SK-N-SH (cell line): ENCODE data around the gene UMODL1. TPM values are rescaled to one million over a fixed set of nuclear protein-coding genes. Genes with fewer than 3 reads are reported as not detected.

Experiments used
- CTCF ChIA-PET: fragments of 300-600, 350-600 bp; formaldehyde crosslinking; extraction: SDS; loops from one replicate; lab custom pipeline; 2021; lab: Yijun Ruan, JAX
- POLR2A ChIA-PET: fragments of 350-600 bp; sonication (Branson Sonifier 250); formaldehyde crosslinking; extraction: SDS; loops from one replicate; lab custom pipeline; 2020; ENCODE audit warnings: antibody characterized with exemption, inconsistent platforms; lab: Yijun Ruan, JAX
- DNase-seq: peaks from one replicate; pipeline ENCODE4 v3.0.0; 2012
- H2AFZ ChIP-seq: fragments of 200-600 bp; sonication (generic); 2 replicates; pipeline ENCODE4 v1.8.1; 2016; ENCODE audit warnings: antibody characterized with exemption, mild to moderate bottlenecking, low read depth
- H3F3A ChIP-seq: fragments of 200-600 bp; sonication (generic); replicated peaks from 2 replicates; pipeline ENCODE3; 2016; ENCODE audit warnings: antibody characterized with exemption, mild to moderate bottlenecking; ENCODE audit not compliant: insufficient read depth
- H3K27ac ChIP-seq, 2 experiments: fragments of 200-500 bp in 1 of 2; fragments of 200-600 bp in 1 of 2; sonication (Bioruptor generic) in 1 of 2; sonication (generic), shearing (Covaris generic) in 1 of 2; 2 replicates each; pipeline versions ENCODE4 v1.5.1 to v1.6.1; 2014 to 2016; ENCODE audit warnings: low read depth in 2 of 2, inconsistent platforms in 1 of 2, low read length in 1 of 2, mild to moderate bottlenecking in 1 of 2, mixed read lengths in 1 of 2
- H3K27me3 ChIP-seq: fragments of 200-600 bp; sonication (generic), shearing (Covaris generic); 2 replicates; pipeline ENCODE4 v1.6.1; 2016; ENCODE audit warnings: mixed run types; ENCODE audit not compliant: insufficient read depth
- H3K36me3 ChIP-seq, 2 experiments: fragments of 200-500 bp in 1 of 2; fragments of 200-600 bp in 1 of 2; sonication (Bioruptor generic) in 1 of 2; sonication (generic) in 1 of 2; replicated peaks in 1 of 2; 2 replicates each; pipeline versions ENCODE3 to v1.5.1; 2014 to 2016; ENCODE audit warnings: low read length in 1 of 2, mild to moderate bottlenecking in 1 of 2; ENCODE audit not compliant: insufficient read depth in 2 of 2, control insufficient read depth in 1 of 2
- H3K4me1 ChIP-seq, 2 experiments: fragments of 200-500 bp in 1 of 2; fragments of 200-600 bp in 1 of 2; sonication (Bioruptor generic) in 1 of 2; sonication (generic), shearing (Covaris generic) in 1 of 2; 2 replicates each; pipeline versions ENCODE4 v1.5.1 to v1.6.1; 2014 to 2016; ENCODE audit warnings: low read depth in 1 of 2, low read length in 1 of 2, mixed run types in 1 of 2; ENCODE audit not compliant: insufficient read depth in 2 of 2, control insufficient read depth in 1 of 2
- H3K4me2 ChIP-seq: fragments of 200-600 bp; sonication (generic), shearing (Covaris generic); 2 replicates; pipeline ENCODE4 v1.6.1; 2017; ENCODE audit warnings: mixed run types
- H3K4me3 ChIP-seq, 2 experiments: fragments of 200-500 bp in 1 of 2; fragments of 200-600 bp in 1 of 2; sonication (Bioruptor generic) in 1 of 2; sonication (generic), shearing (Covaris generic) in 1 of 2; 2 replicates each; pipeline versions ENCODE4 v1.5.1 to v1.8.1; 2014 to 2016; ENCODE audit warnings: low read depth in 2 of 2, inconsistent platforms in 1 of 2, low read length in 1 of 2, mild to moderate bottlenecking in 1 of 2, mixed read lengths in 1 of 2, moderate library complexity in 1 of 2
- H3K79me2 ChIP-seq: fragments of 200-600 bp; sonication (generic); 2 replicates; pipeline ENCODE4 v1.8.1; 2017; ENCODE audit warnings: mild to moderate bottlenecking; ENCODE audit not compliant: insufficient read depth
- H3K9ac ChIP-seq: fragments of 200-600 bp; sonication (generic); 2 replicates; pipeline ENCODE4 v1.6.1; 2017; ENCODE audit warnings: mixed run types
- H3K9me2 ChIP-seq: fragments of 200-600 bp; sonication (generic); 2 replicates; pipeline ENCODE4 v1.6.1; 2017; ENCODE audit warnings: mixed run types
- H3K9me3 ChIP-seq: fragments of 200-600 bp; sonication (generic); 2 replicates; pipeline ENCODE4 v1.6.1; 2017; ENCODE audit warnings: mixed run types, mild to moderate bottlenecking, moderate library complexity
- H4K20me1 ChIP-seq: fragments of 200-600 bp; sonication (generic); 2 replicates; pipeline ENCODE4 v1.6.1; 2017; ENCODE audit warnings: mild to moderate bottlenecking, mixed run types; ENCODE audit not compliant: insufficient read depth
- ELF1 ChIP-seq: IDR thresholded peaks from 2 replicates; pipeline ENCODE4 v1.4.0; 2012
- EP300 ChIP-seq, 2 experiments: IDR thresholded peaks; 2 replicates each; pipeline versions ENCODE4 v1.4.0 to v1.6.1; 2012; ENCODE audit warnings: borderline replicate concordance in 1 of 2, low read depth in 1 of 2, low read length in 1 of 2
- GABPA ChIP-seq: IDR thresholded peaks from 2 replicates; pipeline ENCODE4 v1.4.0; 2012; ENCODE audit warnings: low read depth, mild to moderate bottlenecking
- NRF1 ChIP-seq: IDR thresholded peaks from 2 replicates; pipeline ENCODE4 v1.6.1; 2012; ENCODE audit warnings: low read depth, mild to moderate bottlenecking, low read length
- POLR2AphosphoS5 ChIP-seq: IDR thresholded peaks from 2 replicates; pipeline ENCODE4 v1.6.1; 2012; ENCODE audit warnings: low read depth, low read length
- RAD21 ChIP-seq: IDR thresholded peaks from 2 replicates; pipeline ENCODE4 v1.6.1; 2012; ENCODE audit warnings: mild to moderate bottlenecking, low read length
- SMC3 ChIP-seq: IDR thresholded peaks from 2 replicates; pipeline ENCODE4 v1.6.1; 2012; ENCODE audit warnings: low read depth, low read length, improper control_type of control experiment
- TEAD4 ChIP-seq: IDR thresholded peaks from 2 replicates; pipeline ENCODE4 v1.4.0; 2012; ENCODE audit warnings: mild to moderate bottlenecking, borderline replicate concordance; ENCODE audit not compliant: insufficient read depth
- WGBS: methylation state at CpG from one replicate; pipeline ENCODE4 v1.1.6; 2017; ENCODE audit warnings: low lambda C conversion rate; 5-methylcytosine and 5-hydroxymethylcytosine counted together
- polyA plus RNA-seq, 3 experiments: library from polyadenylated mRNA; depleted of rRNA; stranded (reverse); fragments of >200 nt; gene quantifications; 2 replicates each; pipeline ENCODE4 v1.2.3, GENCODE V29; 2012
- TF ChIP-seq, protein P1 (sequence below): IDR thresholded peaks from 2 replicates; pipeline ENCODE4 v1.4.0; 2012; ENCODE audit warnings: low read depth
- TF ChIP-seq, protein P2 (sequence below): fragments of 150-350 bp; IDR thresholded peaks from 2 replicates; pipeline ENCODE4 v1.6.1; 2016; ENCODE audit warnings: mild to moderate bottlenecking, low read depth, low read length

The UMODL1 gene
- polyA plus RNA-seq, 1 of the 3 experiments (the other 2 are of a cell fraction), result not detected

DNA sequence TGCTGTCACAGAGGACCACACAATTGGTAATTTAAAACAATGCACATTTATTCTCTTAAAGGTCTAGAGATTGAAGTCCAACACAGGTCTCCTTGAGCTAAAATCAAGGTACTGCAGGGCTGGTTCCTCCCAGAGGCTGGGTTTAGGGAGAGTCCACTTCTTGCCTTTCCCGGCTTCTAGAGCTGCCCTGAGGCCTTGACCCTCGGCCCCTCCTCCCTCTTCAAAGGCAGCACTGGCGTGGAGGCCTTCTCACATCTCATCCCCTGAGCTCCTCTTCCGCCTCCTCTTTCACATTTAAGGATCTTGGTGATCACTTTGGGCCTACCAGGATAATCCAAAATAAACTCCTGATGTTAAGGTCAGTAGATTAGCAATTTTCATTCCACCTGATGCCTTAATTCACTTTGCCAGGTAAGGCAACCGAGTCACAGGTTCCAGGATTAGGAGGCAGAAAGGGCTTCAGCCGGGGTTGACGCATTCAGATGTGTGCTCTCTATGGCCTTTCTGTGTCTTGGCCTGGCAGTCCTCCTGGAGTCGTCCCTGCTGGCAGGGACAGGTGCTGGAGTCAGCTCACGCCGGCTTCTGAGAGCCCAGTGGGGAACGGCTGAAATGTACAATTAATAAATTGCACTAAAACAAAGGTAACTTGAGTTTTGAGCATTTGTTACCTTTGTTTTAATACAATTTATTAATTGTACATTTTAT lies 86.6 kb downstream of the UMODL1 start (continued):
- no peak for TF ChIP-seq RAD21
- TF ChIP-seq, all 33 proteins: peak for 0

DNA sequence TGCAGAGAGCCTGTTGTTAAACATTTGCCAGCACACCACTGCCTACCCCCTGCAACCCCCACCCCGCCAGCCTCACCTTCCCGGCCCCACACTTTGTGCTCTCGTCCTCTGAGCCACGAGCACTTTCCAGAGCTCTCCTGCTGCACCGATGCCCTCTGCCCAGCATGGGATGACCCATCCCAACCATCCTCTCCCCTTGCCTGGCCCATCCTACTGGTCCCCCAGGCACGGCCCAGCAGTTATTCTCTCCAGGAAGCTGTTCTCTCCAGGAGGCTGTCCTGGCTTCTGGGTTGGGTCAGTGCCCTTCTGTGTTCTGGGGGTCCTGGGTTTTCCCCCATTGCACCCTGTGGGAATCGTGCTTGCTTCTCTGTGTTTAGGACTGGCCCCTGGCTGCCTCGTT lies 87.7 kb downstream of the UMODL1 start:
- ChIA-PET POLR2A (no interaction called here), CTCF (interaction anchor here (0.6 to 5.4 kb wide), 3 partner anchors 12 to 294 kb away, joined by 3 to 52 read pairs (median 8); no protein-coding TSS in a partner anchor)
- Histone ChIP-seq H2AFZ (no peak overlapping the region), H3K4me2 (no peak overlapping the region), H3K79me2 (no peaks in the 10 kb centered on the region), H3K9me2 (no peaks in the 10 kb centered on the region), H3K27ac (no peak overlapping the region), H3F3A (no peaks in the 10 kb centered on the region), H3K27me3 (no peaks in the 10 kb centered on the region; the same call in 1 of the 2 replicates), H3K36me3 (no peaks in the 10 kb centered on the region), H3K9me3 (no peaks in the 10 kb centered on the region), H3K4me3 (no peak overlapping the region), H3K9ac (no peak overlapping the region), H3K4me1 (peaks cover 0 to 16% of the 10 kb centered on the region in 2 experiments; a peak in 2 of 4 replicates), H4K20me1 (no peaks in the 10 kb centered on the region)
- 37% methylated on average over 8 of the region's 8 CpGs for WGBS
- no peak for TF ChIP-seq SMC3
- TF ChIP-seq, protein P1, sequence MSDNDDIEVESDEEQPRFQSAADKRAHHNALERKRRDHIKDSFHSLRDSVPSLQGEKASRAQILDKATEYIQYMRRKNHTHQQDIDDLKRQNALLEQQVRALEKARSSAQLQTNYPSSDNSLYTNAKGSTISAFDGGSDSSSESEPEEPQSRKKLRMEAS, result no peak
- DNase-seq, result no peak

DNA sequence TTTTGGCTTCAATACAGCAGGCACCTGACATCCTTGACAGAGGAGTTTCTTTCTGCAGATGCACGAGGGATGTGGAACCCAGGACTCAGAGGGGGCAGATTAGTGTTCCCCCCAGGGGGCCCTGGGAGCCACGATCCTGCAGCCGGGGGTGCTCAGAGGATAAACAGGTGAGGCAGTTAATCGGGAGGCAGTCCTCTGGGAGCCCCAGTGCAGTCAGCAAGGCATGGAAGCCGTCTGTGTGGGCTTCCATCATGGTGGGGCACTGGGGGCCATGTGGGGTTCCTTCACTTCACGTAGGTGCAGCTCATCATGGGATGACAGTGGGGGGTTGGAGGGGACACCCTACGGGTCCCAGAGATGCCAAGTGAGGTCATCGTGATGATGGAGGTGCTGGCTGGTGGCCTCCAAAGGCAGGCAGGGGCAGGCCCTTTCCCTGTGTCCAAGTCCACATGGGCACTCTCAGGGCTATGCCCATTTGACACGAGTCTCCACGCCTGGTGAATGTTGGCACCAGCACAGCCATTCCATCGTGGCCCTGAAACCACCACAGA lies 88.5 kb downstream of the UMODL1 start:
- CTCF ChIA-PET, result interaction anchor here (5.4 kb wide), 1 partner anchor 13 kb away, joined by 52 read pairs; no protein-coding TSS in a partner anchor
- no peaks in the 10 kb centered on the region for H3K36me3 ChIP-seq
- H3K4me3 ChIP-seq, result no peak overlapping the region
- WGBS, result 30% methylated on average over 6 of the region's 11 CpGs
- H2AFZ ChIP-seq, result no peak overlapping the region
- no peak for DNase-seq
- H3K4me2 ChIP-seq, result no peak overlapping the region
- POLR2A ChIA-PET, result no interaction called here
- no peak overlapping the region for H3K9ac ChIP-seq
- no peak overlapping the region for H3K27ac ChIP-seq
- TF ChIP-seq, protein P2, sequence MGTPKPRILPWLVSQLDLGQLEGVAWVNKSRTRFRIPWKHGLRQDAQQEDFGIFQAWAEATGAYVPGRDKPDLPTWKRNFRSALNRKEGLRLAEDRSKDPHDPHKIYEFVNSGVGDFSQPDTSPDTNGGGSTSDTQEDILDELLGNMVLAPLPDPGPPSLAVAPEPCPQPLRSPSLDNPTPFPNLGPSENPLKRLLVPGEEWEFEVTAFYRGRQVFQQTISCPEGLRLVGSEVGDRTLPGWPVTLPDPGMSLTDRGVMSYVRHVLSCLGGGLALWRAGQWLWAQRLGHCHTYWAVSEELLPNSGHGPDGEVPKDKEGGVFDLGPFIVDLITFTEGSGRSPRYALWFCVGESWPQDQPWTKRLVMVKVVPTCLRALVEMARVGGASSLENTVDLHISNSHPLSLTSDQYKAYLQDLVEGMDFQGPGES, result no peak
- no peak for TF ChIP-seq NRF1
- TF ChIP-seq, protein P1, result no peak
- TF ChIP-seq GABPA, result no peak
- no peak for TF ChIP-seq ELF1
- no peak for TF ChIP-seq POLR2AphosphoS5
- TF ChIP-seq TEAD4, result no peak
- TF ChIP-seq EP300 (IDR thresholded peaks at IDR 0.05; ENCODE audit: borderline replicate concordance in 1 of 2, low read depth in 1 of 2, low read length in 1 of 2), result no peak
- peaks cover 0 to 16% of the 10 kb centered on the region in 2 experiments; a peak in 2 of 4 replicates for H3K4me1 ChIP-seq
- H3K9me2 ChIP-seq, result no peaks in the 10 kb centered on the region
- no peaks in the 10 kb centered on the region for H3K9me3 ChIP-seq
- no peaks in the 10 kb centered on the region for H3K79me2 ChIP-seq
- H3F3A ChIP-seq, result no peaks in the 10 kb centered on the region
- no peaks in the 10 kb centered on the region; the same call in 1 of the 2 replicates for H3K27me3 ChIP-seq
- no peaks in the 10 kb centered on the region for H4K20me1 ChIP-seq
